ENCODE measurements around the gene ZNF516. TPM values are rescaled to one million over a fixed set of nuclear protein-coding genes. Genes with fewer than 3 reads are reported as not detected.

The ZNF516 gene
- total RNA-seq, 3 donors from 2014 or later (not counting 1 experiment from before 2014, with no cell fraction given) = 49.1 to 60.0 (median 52.4) TPM

DNA sequence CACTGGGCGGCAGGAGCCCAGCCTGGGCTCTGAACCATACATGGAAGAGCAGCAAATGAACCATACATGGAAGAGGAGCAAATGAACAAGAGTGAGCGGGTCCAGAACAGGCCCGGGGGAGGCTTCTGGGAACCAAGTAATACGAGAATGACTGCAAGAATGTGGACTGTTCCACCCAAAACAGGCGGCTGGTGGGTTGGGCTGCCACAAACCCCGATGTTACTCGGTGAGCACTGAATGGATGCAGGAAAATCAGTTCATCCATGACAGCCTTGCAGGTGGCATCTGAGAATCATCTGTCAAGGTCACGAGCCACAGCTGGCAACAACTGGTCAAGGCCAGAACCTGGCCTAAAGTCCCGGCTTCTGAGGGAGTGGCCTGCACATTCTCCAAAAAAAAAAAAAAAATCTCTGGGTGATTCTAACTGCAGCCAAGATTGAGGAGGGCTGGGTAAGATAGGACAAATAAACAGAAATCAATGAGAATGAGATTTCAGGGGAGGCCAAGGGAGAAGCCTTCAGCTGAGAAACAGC, 106.1 kb downstream of the ZNF516 start:
- Histone ChIP-seq H3K9me3 (ENCODE audit: control insufficient read depth, insufficient read depth, low read length) (no peaks in the 10 kb centered on the region), H3K27me3 (ENCODE audit: control insufficient read depth, insufficient read depth, low read length) (no peaks in the 10 kb centered on the region), H3K36me3 (ENCODE audit: control insufficient read depth, insufficient read depth, low read length) (no peaks in the 10 kb centered on the region), H3K4me3 (ENCODE audit: low read length) (no peak overlapping the region), H3K4me1 (ENCODE audit: control insufficient read depth, insufficient read depth, low read length) (peaks cover 65% of the 10 kb centered on the region), H3K27ac (ENCODE audit: low read length) (no peak overlapping the region)
- H3K9me3 Mint-ChIP-seq = no peaks in the 10 kb centered on the region
- H3K4me3 Mint-ChIP-seq = peak overlapping the region; percentile 62
- ATAC-seq (no peak), DNase-seq (no peak)
- H3K36me3 Mint-ChIP-seq = no peaks in the 10 kb centered on the region
- TF ChIP-seq, protein P1, sequence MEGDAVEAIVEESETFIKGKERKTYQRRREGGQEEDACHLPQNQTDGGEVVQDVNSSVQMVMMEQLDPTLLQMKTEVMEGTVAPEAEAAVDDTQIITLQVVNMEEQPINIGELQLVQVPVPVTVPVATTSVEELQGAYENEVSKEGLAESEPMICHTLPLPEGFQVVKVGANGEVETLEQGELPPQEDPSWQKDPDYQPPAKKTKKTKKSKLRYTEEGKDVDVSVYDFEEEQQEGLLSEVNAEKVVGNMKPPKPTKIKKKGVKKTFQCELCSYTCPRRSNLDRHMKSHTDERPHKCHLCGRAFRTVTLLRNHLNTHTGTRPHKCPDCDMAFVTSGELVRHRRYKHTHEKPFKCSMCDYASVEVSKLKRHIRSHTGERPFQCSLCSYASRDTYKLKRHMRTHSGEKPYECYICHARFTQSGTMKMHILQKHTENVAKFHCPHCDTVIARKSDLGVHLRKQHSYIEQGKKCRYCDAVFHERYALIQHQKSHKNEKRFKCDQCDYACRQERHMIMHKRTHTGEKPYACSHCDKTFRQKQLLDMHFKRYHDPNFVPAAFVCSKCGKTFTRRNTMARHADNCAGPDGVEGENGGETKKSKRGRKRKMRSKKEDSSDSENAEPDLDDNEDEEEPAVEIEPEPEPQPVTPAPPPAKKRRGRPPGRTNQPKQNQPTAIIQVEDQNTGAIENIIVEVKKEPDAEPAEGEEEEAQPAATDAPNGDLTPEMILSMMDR (IDR thresholded peaks at IDR 0.05) = no peak
- intact Hi-C loops (cut with micrococcal nuclease) = no loop called here
- H3K27ac Mint-ChIP-seq = no peak overlapping the region
- peaks cover 67 to 76% of the 10 kb centered on the region in 2 donors for H3K4me1 Mint-ChIP-seq
- H3K27me3 Mint-ChIP-seq (ENCODE audit: low read depth in 2 of 2) = no peaks in the 10 kb centered on the region
- 94% methylated on average over 9 of the region's 9 CpGs for WGBS (ENCODE audit: insufficient coverage)

DNA sequence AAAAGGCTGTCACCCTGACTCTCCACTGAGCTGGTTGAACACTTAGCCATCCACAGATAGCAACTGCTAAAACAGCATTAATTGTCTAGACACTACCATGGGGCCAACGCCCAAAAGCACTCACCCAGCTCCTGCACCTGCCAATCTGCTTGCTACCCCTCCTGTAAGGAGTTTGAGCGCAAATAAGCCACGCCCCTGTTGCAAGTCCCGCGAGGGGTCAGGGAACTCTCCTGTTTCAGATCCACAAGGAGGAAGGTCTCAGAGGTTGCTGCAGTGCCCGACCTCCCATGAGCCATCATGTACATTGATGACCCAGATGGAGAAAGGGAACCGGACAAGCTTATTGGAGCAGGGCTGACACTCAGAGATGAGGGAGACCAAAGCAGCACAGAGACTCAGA, 106.8 kb downstream of the ZNF516 start:
- Mint-ChIP-seq H3K27me3 (ENCODE audit: low read depth in 2 of 2) (no peaks in the 10 kb centered on the region), H3K9me3 (no peaks in the 10 kb centered on the region), H3K4me1 (peaks cover 74 to 83% of the 10 kb centered on the region in 2 donors), H3K27ac (peak overlapping the region in 1 of 2 donors; percentile 26), H3K36me3 (no peaks in the 10 kb centered on the region), H3K4me3 (peak overlapping the region; percentile 62)
- TF ChIP-seq, protein P1 (IDR thresholded peaks at IDR 0.05) = no peak
- 94% methylated on average over 7 of the region's 7 CpGs for WGBS (ENCODE audit: insufficient coverage)
- ATAC-seq (no peak), DNase-seq (no peak)
- Histone ChIP-seq H3K36me3 (ENCODE audit: control insufficient read depth, insufficient read depth, low read length) (no peaks in the 10 kb centered on the region), H3K4me1 (ENCODE audit: control insufficient read depth, insufficient read depth, low read length) (peaks cover 65% of the 10 kb centered on the region), H3K4me3 (ENCODE audit: low read length) (no peak overlapping the region), H3K9me3 (ENCODE audit: control insufficient read depth, insufficient read depth, low read length) (no peaks in the 10 kb centered on the region), H3K27ac (ENCODE audit: low read length) (no peak overlapping the region), H3K27me3 (ENCODE audit: control insufficient read depth, insufficient read depth, low read length) (no peaks in the 10 kb centered on the region)
- intact Hi-C loops (cut with micrococcal nuclease) = no loop called here

DNA sequence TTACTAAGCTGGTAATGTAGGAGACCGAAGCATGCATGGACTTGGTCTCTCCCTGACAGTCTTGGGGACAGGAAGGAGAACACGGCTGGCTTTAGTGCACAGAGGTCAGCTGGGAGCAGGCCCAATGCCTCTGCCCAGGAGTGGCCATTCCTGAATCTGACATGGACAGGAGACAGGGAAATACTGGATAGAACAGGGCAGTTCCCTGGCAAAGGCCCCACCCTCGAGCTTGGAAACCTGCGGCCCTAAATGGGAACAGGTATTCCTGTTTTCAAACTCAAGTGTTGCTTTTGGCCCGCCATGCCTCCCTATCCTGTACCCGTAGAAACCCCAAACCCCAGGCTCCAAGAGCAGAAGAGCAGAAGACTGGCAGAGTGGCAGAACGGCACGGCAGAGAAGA, 107.4 kb downstream of the ZNF516 start:
- Histone ChIP-seq H3K4me3 (ENCODE audit: low read length) (no peak overlapping the region), H3K27me3 (ENCODE audit: control insufficient read depth, insufficient read depth, low read length) (no peaks in the 10 kb centered on the region), H3K9me3 (ENCODE audit: control insufficient read depth, insufficient read depth, low read length) (no peaks in the 10 kb centered on the region), H3K36me3 (ENCODE audit: control insufficient read depth, insufficient read depth, low read length) (no peaks in the 10 kb centered on the region), H3K27ac (ENCODE audit: low read length) (no peak overlapping the region), H3K4me1 (ENCODE audit: control insufficient read depth, insufficient read depth, low read length) (peaks cover 65% of the 10 kb centered on the region)
- ATAC-seq (no peak), DNase-seq (no peak)
- Mint-ChIP-seq H3K36me3 (no peaks in the 10 kb centered on the region), H3K4me3 (peak overlapping the region; percentile 80), H3K9me3 (no peaks in the 10 kb centered on the region), H3K4me1 (peaks cover 74 to 85% of the 10 kb centered on the region in 2 donors), H3K27me3 (ENCODE audit: low read depth in 2 of 2) (no peaks in the 10 kb centered on the region), H3K27ac (no peak overlapping the region)
- intact Hi-C loops (cut with micrococcal nuclease) = no loop called here
- TF ChIP-seq, protein P1 (IDR thresholded peaks at IDR 0.05) = no peak
- WGBS (ENCODE audit: insufficient coverage) = 94% methylated on average over 8 of the region's 8 CpGs

DNA sequence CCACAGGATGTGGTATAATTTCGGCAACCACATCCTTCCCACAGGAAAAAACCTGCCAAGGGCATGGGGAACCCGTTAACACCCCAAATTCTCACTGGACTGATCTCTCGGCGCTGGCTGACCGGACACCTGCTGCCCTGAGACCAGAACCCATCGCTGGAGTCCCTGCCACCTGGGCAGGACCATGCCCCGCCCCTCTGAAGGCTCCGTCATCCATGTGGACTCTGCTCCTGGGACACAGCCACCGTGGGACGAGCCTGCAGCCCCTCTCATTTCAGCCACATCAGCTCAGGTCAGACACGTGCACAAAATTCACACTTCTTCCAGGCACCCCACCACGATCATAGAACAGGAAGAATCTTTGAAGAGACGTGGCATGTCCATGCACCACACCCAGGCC, 108.2 kb downstream of the ZNF516 start:
- TF ChIP-seq, protein P1 (IDR thresholded peaks at IDR 0.05) = no peak
- no peak overlapping the region for H3K27ac ChIP-seq (ENCODE audit: low read length)
- H3K4me1 ChIP-seq (ENCODE audit: control insufficient read depth, insufficient read depth, low read length) = peaks cover 59% of the 10 kb centered on the region
- no peak for ATAC-seq
- Mint-ChIP-seq H3K9me3 (no peaks in the 10 kb centered on the region), H3K4me3 (peak overlapping the region; percentile 80), H3K4me1 (peaks cover 68 to 78% of the 10 kb centered on the region in 2 donors), H3K27ac (peak overlapping the region; percentile 9 to 81), H3K27me3 (ENCODE audit: low read depth in 2 of 2) (no peaks in the 10 kb centered on the region), H3K36me3 (no peaks in the 10 kb centered on the region)
- H3K36me3 ChIP-seq (ENCODE audit: control insufficient read depth, insufficient read depth, low read length) = no peaks in the 10 kb centered on the region
- 19% methylated on average over 13 of the region's 13 CpGs for WGBS (ENCODE audit: insufficient coverage)
- H3K4me3 ChIP-seq (ENCODE audit: low read length) = no peak overlapping the region
- no peaks in the 10 kb centered on the region for H3K9me3 ChIP-seq (ENCODE audit: control insufficient read depth, insufficient read depth, low read length)
- no peak for DNase-seq
- no peaks in the 10 kb centered on the region for H3K27me3 ChIP-seq (ENCODE audit: control insufficient read depth, insufficient read depth, low read length)
- intact Hi-C loops (cut with micrococcal nuclease) = no loop called here
